ENCODE data around the gene RBP3. TPM values are rescaled to one million over a fixed set of nuclear protein-coding genes. Genes with fewer than 3 reads are reported as not detected.
A peak's percentile ranks its signal among the peaks of the same experiment; 100 is the strongest.

The RBP3 gene
- total RNA-seq, 1 experiment from 2014 or later: not detected

GRCh38 chr10:47359626-47360418 is 11.7 kb downstream of the RBP3 start:
- Histone ChIP-seq H3K9ac (ENCODE audit: low read length) (no peak overlapping the region), H3K79me2 (ENCODE audit: low read length) (no peaks in the 10 kb centered on the region), H4K20me1 (ENCODE audit: insufficient read depth, low read depth, low read length) (no peaks in the 10 kb centered on the region), H3K4me1 (ENCODE audit: low read length) (peaks cover 11% of the 10 kb centered on the region), H3K9me2 (replicated peaks; ENCODE audit: insufficient read depth, low read length) (no peaks in the 10 kb centered on the region), H2AFZ (ENCODE audit: low read length) (no peak overlapping the region), H3K9me3 (ENCODE audit: low read length) (no peaks in the 10 kb centered on the region), H3K27ac (ENCODE audit: low read length) (no peak overlapping the region), H3K36me3 (ENCODE audit: insufficient read depth, low read length) (no peaks in the 10 kb centered on the region), H3K4me3 (ENCODE audit: low read length) (no peak overlapping the region), H3K27me3 (ENCODE audit: low read length) (no peaks in the 10 kb centered on the region), H3K4me2 (ENCODE audit: low read depth, low read length, poor library complexity, severe bottlenecking) (no peak overlapping the region)
- DNase-seq: no peak

- Histone ChIP-seq H3K9me3 (ENCODE audit: low read length) (no peaks in the 10 kb centered on the region), H3K27ac (ENCODE audit: low read length) (no peak overlapping the region), H3K27me3 (ENCODE audit: low read length) (no peaks in the 10 kb centered on the region), H3K4me1 (ENCODE audit: low read length) (peaks cover 11% of the 10 kb centered on the region), H3K9ac (ENCODE audit: low read length) (no peak overlapping the region), H3K4me3 (ENCODE audit: low read length) (no peak overlapping the region), H4K20me1 (ENCODE audit: insufficient read depth, low read depth, low read length) (no peaks in the 10 kb centered on the region), H3K79me2 (ENCODE audit: low read length) (no peaks in the 10 kb centered on the region), H3K9me2 (replicated peaks; ENCODE audit: insufficient read depth, low read length) (no peaks in the 10 kb centered on the region), H2AFZ (ENCODE audit: low read length) (no peak overlapping the region), H3K36me3 (ENCODE audit: insufficient read depth, low read length) (no peaks in the 10 kb centered on the region), H3K4me2 (ENCODE audit: low read depth, low read length, poor library complexity, severe bottlenecking) (no peak overlapping the region)
- no peak for DNase-seq
These were observed 12.4 kb downstream of the RBP3 start for GRCh38 chr10:47360419-47361040.

- no peaks in the 10 kb centered on the region for H3K9me2 ChIP-seq (replicated peaks; ENCODE audit: insufficient read depth, low read length)
- H3K9me3 ChIP-seq (ENCODE audit: low read length): no peaks in the 10 kb centered on the region
- H3K4me1 ChIP-seq (ENCODE audit: low read length): peaks cover 3% of the 10 kb centered on the region
- no peaks in the 10 kb centered on the region for H3K27me3 ChIP-seq (ENCODE audit: low read length)
- no peaks in the 10 kb centered on the region for H3K36me3 ChIP-seq (ENCODE audit: insufficient read depth, low read length)
- no peak overlapping the region for H3K27ac ChIP-seq (ENCODE audit: low read length)
- no peaks in the 10 kb centered on the region for H3K79me2 ChIP-seq (ENCODE audit: low read length)
- H4K20me1 ChIP-seq (ENCODE audit: insufficient read depth, low read depth, low read length): no peaks in the 10 kb centered on the region
- no peak overlapping the region for H3K4me3 ChIP-seq (ENCODE audit: low read length)
- no peak overlapping the region for H3K4me2 ChIP-seq (ENCODE audit: low read depth, low read length, poor library complexity, severe bottlenecking)
- no peak overlapping the region for H2AFZ ChIP-seq (ENCODE audit: low read length)
- DNase-seq: peak; percentile 80
- H3K9ac ChIP-seq (ENCODE audit: low read length): no peak overlapping the region
These were observed 13.1 kb downstream of the RBP3 start for GRCh38 chr10:47361293-47361692.

- Histone ChIP-seq H3K4me3 (ENCODE audit: low read length) (no peak overlapping the region), H3K9me2 (replicated peaks; ENCODE audit: insufficient read depth, low read length) (no peaks in the 10 kb centered on the region), H3K4me1 (ENCODE audit: low read length) (no peaks in the 10 kb centered on the region; the same call in 1 of the 2 replicates), H3K9me3 (ENCODE audit: low read length) (no peaks in the 10 kb centered on the region), H3K27ac (ENCODE audit: low read length) (no peak overlapping the region), H3K79me2 (ENCODE audit: low read length) (no peaks in the 10 kb centered on the region), H3K36me3 (ENCODE audit: insufficient read depth, low read length) (no peaks in the 10 kb centered on the region), H4K20me1 (ENCODE audit: insufficient read depth, low read depth, low read length) (no peaks in the 10 kb centered on the region), H3K27me3 (ENCODE audit: low read length) (no peaks in the 10 kb centered on the region), H3K4me2 (ENCODE audit: low read depth, low read length, poor library complexity, severe bottlenecking) (no peak overlapping the region), H3K9ac (ENCODE audit: low read length) (no peak overlapping the region), H2AFZ (ENCODE audit: low read length) (no peak overlapping the region)
- DNase-seq: no peak
These were observed 14.0 kb downstream of the RBP3 start for GRCh38 chr10:47362199-47362598.

- no peaks in the 10 kb centered on the region for H3K36me3 ChIP-seq (ENCODE audit: insufficient read depth, low read length)
- no peaks in the 10 kb centered on the region for H3K27me3 ChIP-seq (ENCODE audit: low read length)
- H3K27ac ChIP-seq (ENCODE audit: low read length): no peak overlapping the region
- H2AFZ ChIP-seq (ENCODE audit: low read length): no peak overlapping the region
- H3K79me2 ChIP-seq (ENCODE audit: low read length): no peaks in the 10 kb centered on the region
- no peaks in the 10 kb centered on the region for H3K9me2 ChIP-seq (replicated peaks; ENCODE audit: insufficient read depth, low read length)
- no peak overlapping the region for H3K9ac ChIP-seq (ENCODE audit: low read length)
- no peaks in the 10 kb centered on the region for H4K20me1 ChIP-seq (ENCODE audit: insufficient read depth, low read depth, low read length)
- no peak overlapping the region for H3K4me3 ChIP-seq (ENCODE audit: low read length)
- H3K4me1 ChIP-seq (ENCODE audit: low read length): no peaks in the 10 kb centered on the region; the same call in 1 of the 2 replicates
- no peak for DNase-seq
- no peaks in the 10 kb centered on the region for H3K9me3 ChIP-seq (ENCODE audit: low read length)
- H3K4me2 ChIP-seq (ENCODE audit: low read depth, low read length, poor library complexity, severe bottlenecking): no peak overlapping the region
These were observed 15.6 kb downstream of the RBP3 start for GRCh38 chr10:47363781-47364180.

- Histone ChIP-seq H3K27ac (ENCODE audit: low read length) (no peak overlapping the region), H3K4me2 (ENCODE audit: low read depth, low read length, poor library complexity, severe bottlenecking) (no peak overlapping the region), H3K79me2 (ENCODE audit: low read length) (no peaks in the 10 kb centered on the region), H4K20me1 (ENCODE audit: insufficient read depth, low read depth, low read length) (no peaks in the 10 kb centered on the region), H3K27me3 (ENCODE audit: low read length) (no peaks in the 10 kb centered on the region), H3K4me1 (ENCODE audit: low read length) (no peaks in the 10 kb centered on the region; the same call in 1 of the 2 replicates), H3K9me3 (ENCODE audit: low read length) (no peaks in the 10 kb centered on the region), H3K9me2 (replicated peaks; ENCODE audit: insufficient read depth, low read length) (no peaks in the 10 kb centered on the region), H3K4me3 (ENCODE audit: low read length) (no peak overlapping the region), H3K36me3 (ENCODE audit: insufficient read depth, low read length) (no peaks in the 10 kb centered on the region), H2AFZ (ENCODE audit: low read length) (no peak overlapping the region), H3K9ac (ENCODE audit: low read length) (no peak overlapping the region)
- DNase-seq: no peak
These were observed 16.2 kb downstream of the RBP3 start for GRCh38 chr10:47364366-47364765.

- no peaks in the 10 kb centered on the region for H4K20me1 ChIP-seq (ENCODE audit: insufficient read depth, low read depth, low read length)
These were observed 16.7 kb downstream of the RBP3 start for GRCh38 chr10:47364911-47365310.

GRCh38 chr10:47365431-47366180 is 17.4 kb downstream of the RBP3 start:
- DNase-seq: no peak
- Histone ChIP-seq H3K4me1 (ENCODE audit: low read length) (no peaks in the 10 kb centered on the region; the same call in 1 of the 2 replicates), H4K20me1 (ENCODE audit: insufficient read depth, low read depth, low read length) (no peaks in the 10 kb centered on the region), H3K9me3 (ENCODE audit: low read length) (no peaks in the 10 kb centered on the region), H3K9me2 (replicated peaks; ENCODE audit: insufficient read depth, low read length) (no peaks in the 10 kb centered on the region), H3K9ac (ENCODE audit: low read length) (no peak overlapping the region), H3K36me3 (ENCODE audit: insufficient read depth, low read length) (no peaks in the 10 kb centered on the region), H3K27me3 (ENCODE audit: low read length) (no peaks in the 10 kb centered on the region), H3K4me2 (ENCODE audit: low read depth, low read length, poor library complexity, severe bottlenecking) (no peak overlapping the region), H3K79me2 (ENCODE audit: low read length) (no peaks in the 10 kb centered on the region), H3K27ac (ENCODE audit: low read length) (no peak overlapping the region), H2AFZ (ENCODE audit: low read length) (no peak overlapping the region), H3K4me3 (ENCODE audit: low read length) (no peak overlapping the region)

More at GRCh38 chr10:47364911-47365310, 16.7 kb downstream of the RBP3 start:
- Histone ChIP-seq H3K4me1 (ENCODE audit: low read length) (no peaks in the 10 kb centered on the region; the same call in 1 of the 2 replicates), H2AFZ (ENCODE audit: low read length) (no peak overlapping the region), H3K9me2 (replicated peaks; ENCODE audit: insufficient read depth, low read length) (no peaks in the 10 kb centered on the region), H3K36me3 (ENCODE audit: insufficient read depth, low read length) (no peaks in the 10 kb centered on the region), H3K4me2 (ENCODE audit: low read depth, low read length, poor library complexity, severe bottlenecking) (no peak overlapping the region), H3K9me3 (ENCODE audit: low read length) (no peaks in the 10 kb centered on the region), H3K27ac (ENCODE audit: low read length) (no peak overlapping the region), H3K27me3 (ENCODE audit: low read length) (no peaks in the 10 kb centered on the region), H3K4me3 (ENCODE audit: low read length) (no peak overlapping the region), H3K79me2 (ENCODE audit: low read length) (no peaks in the 10 kb centered on the region), H3K9ac (ENCODE audit: low read length) (no peak overlapping the region)
- no peak for DNase-seq

Measured in Karpas-422 (cell line).